DMS53 (cell line): ENCODE measurements around the gene MED13L.

Experiments used
- DNase-seq: peaks from one replicate; lab custom pipeline; 2025; lab: John Stamatoyannopoulos, UW

MED13L gene

DNA sequence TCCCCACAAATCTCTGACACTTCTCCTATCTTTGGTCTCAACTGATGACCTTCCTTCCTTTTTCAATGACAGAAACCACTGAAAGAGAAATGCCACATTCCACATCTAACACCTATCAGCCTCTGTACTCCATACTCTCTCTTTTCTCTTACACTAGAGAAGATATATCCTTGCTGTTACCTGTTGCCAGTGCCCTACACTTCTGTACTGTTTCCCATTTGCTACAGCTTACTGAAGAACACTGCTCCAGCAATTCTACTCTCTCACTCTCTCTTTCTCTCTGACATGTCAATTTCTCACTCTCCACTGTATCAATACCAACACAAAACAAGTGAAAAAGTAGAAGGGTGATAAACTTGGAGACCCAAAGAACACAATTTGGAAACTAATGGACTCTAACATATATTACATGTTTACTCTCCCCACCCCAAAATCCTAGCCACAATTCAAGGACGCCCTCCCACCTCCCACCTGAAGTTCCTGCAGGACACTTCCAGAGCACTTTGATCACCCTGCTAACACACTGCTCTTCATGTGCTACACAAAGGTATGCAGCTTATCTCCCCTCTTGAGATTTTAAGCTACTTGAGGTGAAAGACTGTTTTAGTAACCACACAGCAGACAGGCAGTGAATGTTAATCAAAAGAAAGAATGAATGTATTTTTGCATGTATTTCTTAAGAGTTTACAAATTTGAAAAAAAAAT lies 95.0 kb downstream of the MED13L start:
- no peak for DNase-seq

DNA sequence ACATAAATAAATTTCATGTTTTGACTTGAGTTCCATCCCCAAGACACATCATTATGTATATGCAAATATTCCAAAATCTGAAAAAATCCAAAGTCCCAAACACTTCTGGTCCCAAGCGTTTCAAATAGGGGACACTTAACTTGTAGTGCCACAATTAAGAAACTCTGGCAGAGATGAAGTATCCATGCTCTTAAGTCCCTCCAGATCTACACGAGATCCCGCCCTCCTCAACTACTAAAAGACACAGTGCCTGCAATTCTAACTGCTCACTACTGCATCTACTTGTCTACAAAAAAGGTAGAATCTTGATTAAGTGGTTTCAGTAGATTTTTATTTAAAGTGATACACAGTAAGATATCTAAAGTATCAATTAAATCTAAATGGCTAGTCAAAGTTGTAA lies 97.0 kb downstream of the MED13L start:
- no peak for DNase-seq

- no peak for DNase-seq
These were observed 98.1 kb downstream of the MED13L start for GRCh38 chr12:116179384-116179783.

- DNase-seq: no peak
These were observed 100.5 kb downstream of the MED13L start for GRCh38 chr12:116177017-116177416.

DNA sequence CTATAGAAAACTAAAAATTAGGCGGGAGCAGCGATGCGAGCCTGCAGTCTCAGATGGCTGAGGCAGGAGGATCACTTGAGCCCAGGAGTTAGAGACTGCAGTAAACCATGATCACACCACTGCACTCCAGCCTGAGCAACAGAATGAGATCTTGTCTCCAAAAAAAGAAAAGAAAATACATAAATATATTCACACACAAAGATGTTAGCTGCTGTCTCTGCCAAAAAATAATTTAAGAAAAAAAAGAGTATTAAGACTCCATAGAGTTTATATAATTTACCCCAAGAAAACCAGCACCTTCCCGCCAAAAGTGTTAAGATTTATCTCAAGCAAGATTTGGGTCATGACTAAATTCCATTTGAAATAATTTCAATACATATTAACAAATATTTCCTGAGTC lies 102.6 kb downstream of the MED13L start:
- DNase-seq: no peak

- no peak for DNase-seq
These were observed 103.5 kb downstream of the MED13L start for GRCh38 chr12:116174006-116174405.

GRCh38 chr12:116172224-116172849 lies 105.2 kb downstream of the MED13L start:
- no peak for DNase-seq

GRCh38 chr12:116171549-116171948 lies 105.9 kb downstream of the MED13L start:
- no peak for DNase-seq

GRCh38 chr12:116169071-116169470 lies 108.4 kb downstream of the MED13L start:
- DNase-seq: no peak

DNA sequence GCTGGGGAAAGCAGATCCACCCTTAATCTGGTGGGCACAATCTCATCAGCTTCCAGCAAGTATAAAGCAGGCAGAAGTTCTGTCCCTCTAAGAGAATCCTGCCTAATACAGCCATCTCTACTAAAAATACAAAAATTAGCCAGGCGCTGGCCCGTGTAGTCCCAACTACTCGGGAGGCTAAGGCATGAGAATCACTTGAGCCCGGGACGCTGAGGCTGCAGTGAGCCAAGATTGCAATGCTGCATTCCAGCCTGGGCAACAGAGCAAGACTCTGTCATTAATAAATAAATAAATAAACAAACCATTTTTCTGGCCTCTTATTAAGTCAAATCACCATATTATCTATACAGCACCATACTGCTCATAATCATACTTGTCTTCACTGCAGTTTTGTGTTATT lies 111.2 kb downstream of the MED13L start:
- DNase-seq: no peak

GRCh38 chr12:116165036-116165425 lies 112.5 kb downstream of the MED13L start:
- DNase-seq: peak; percentile 24

DNA sequence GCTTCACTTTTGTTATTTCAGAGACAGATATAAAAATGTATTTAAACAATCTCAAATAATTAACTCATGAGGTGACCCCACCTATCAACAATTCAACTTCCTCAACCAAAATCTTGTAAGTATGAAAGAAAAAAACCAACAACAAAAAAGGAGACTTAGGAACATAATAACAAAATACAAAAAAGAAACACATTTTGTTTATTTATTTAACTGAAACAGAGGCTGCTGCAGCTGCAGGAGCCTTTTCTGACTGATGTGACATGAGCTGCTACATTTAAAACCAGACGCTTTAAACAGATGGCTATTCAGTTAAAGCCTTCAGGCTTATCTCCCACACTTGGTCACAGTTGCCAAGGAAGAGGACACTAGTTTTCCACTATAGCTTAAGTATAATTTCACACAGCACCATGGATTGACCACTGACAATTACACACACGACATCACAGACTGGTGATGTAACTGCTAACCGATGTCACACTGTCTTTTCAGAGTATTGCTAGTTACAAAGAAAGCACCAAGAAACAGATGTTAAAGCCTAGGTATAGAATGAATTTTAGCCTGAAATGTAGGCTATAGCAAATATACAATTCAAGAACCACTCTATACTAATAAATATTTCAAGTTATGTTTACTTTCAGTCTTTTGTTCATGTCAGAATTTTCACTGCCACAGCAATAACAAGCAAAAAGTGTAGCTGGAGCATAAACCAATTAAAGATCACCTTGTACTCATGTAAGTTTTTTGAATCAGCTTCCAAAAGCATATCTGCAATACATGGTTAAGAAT lies 113.0 kb downstream of the MED13L start:
- no peak for DNase-seq

DNA sequence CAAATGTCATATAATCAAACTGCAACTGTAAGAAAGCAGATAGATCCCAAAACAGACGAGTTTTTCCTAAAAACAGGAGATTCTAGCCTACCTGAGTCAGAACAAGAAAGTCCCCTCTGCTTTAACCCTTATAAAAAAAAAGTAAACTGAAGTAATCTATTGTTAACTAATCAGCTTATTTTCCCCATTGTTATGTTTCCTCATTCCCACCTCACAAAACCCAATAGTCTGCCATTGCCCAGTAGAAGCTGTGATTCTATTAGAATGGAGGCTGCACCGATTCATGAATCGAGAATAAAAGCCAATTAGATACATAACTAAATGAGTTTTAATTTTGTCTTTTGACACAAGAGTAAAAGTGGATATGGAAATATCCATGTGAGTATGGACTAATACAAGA lies 115.4 kb downstream of the MED13L start:
- DNase-seq: no peak

DNA sequence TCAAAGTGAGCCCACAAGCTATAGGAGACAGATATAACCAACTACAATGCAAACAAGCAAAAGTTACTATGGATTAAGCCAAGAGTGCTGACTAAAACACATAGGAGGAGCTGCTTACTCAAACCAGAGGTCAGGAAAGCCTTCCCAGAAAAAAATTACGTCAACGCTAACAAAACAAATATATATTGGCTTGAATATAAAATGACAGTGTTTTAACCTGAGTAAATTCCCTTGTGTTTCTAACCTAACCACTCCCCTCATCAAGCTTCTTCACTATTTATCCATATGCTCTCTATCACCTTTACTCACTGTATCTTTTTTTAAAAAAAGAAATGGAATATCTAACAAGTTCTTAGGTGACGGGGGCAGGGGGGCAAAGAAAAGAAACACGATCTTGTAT lies 115.9 kb downstream of the MED13L start:
- peak; percentile 19 for DNase-seq

DNA sequence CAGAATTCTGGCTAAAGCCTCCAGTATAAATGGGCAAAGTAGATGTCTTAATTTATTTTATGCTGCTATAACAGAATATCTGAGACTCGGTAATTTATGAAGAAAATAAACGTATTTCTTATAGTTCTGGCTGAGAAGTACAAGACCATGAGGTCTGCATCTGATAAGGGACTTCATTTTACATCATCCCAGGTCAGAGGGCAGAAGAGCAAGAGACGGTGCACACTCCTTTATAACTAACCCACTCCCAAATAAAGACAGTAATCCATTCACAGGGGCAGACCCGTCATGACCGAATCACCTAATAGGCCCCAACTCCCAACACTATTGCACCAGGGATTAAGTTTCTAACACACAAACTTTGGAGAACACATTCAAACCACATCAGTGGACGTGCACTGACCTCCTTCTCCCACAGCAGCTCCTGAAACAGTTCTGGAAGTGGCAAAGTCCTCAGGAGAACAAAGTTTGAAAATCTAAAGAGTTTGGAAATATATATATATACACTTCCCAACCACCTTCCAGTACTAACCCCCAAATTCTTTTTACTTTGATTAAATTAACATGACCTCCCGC lies 116.5 kb downstream of the MED13L start:
- no peak for DNase-seq

- peak; percentile 54 for DNase-seq
These were observed 117.3 kb downstream of the MED13L start for GRCh38 chr12:116160231-116160630.

GRCh38 chr12:116159593-116160200 lies 117.8 kb downstream of the MED13L start:
- no peak for DNase-seq

- no peak for DNase-seq
These were observed 118.3 kb downstream of the MED13L start for GRCh38 chr12:116159175-116159574.

GRCh38 chr12:116157845-116158267 lies 119.6 kb downstream of the MED13L start:
- DNase-seq: peak; percentile 46

- no peak for DNase-seq
These were observed 120.9 kb downstream of the MED13L start for GRCh38 chr12:116156614-116157013.

DNA sequence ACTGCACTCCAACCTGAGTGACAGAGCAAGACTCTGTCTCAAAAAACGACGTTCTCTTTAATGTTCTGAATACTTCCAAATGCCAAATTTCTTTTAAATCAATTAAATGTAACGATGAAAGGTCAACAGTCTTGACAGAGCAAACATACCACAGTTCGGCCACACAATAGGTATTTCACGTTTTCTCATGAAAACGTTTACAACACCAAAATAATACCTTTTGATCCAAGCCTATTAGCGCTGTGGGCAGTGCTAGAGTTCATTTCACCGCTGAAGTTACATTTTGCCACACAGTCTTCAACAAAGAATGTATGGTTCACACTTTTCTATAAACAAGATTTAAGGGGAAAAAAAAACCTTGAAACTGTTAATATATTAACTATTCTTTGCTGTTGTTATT lies 122.1 kb downstream of the MED13L start:
- DNase-seq: no peak

DNA sequence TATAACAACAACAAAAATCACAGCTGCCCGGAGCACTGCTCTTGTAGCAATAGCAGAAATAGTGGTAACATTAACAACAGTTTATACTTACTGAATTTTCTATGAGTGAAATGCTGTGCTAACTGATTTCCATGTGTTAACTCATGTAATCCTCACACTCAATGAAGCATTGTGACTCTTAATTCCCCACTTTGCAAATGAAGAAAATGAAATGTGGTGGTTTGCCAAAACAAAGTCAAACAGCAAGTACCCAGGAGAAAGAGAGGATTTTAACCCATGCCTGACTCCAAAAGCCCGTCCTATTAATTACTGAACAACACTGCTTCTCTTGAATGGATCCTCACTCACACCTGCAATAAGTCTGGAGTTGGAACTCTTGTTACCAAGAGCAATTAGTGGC lies 123.5 kb downstream of the MED13L start:
- DNase-seq: no peak
